ENCODE results near the gene KLK12.

The KLK12 gene, protein sequence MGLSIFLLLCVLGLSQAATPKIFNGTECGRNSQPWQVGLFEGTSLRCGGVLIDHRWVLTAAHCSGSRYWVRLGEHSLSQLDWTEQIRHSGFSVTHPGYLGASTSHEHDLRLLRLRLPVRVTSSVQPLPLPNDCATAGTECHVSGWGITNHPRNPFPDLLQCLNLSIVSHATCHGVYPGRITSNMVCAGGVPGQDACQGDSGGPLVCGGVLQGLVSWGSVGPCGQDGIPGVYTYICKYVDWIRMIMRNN

DNA sequence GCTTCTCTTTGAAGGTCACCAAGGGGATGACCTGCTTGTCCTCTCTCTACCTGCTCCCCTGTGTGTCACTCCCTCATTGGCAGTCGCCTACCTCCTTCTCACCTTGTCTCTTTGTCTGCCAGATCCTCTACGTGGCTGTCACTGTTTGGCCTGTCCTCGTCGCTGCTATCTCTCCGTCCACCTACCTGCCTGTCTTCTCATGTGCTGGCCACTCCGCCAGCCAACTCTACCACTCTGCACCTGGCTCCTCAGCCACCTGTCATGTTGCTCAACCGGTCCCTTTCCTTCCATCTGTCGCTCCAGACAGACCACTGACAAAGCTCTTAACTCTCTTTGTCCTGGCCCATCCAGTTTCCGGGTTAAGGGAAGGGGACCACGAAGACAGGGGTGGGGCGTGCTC, at the start of gene KLK12:
Gene KLK12, minus strand, starts transcription at position 299 of the 400 bp plus-strand sequence. CDS start 381 bp downstream, outside the sequence.
- Histone ChIP-seq H3K9ac (ENCODE audit: low read length in 5 of 5) (no peak within 1 kb of the TSS), H3K36me3 (ENCODE audit: control insufficient read depth in 5 of 5, insufficient read depth in 5 of 5, low read length in 5 of 5) (no peaks in the 10 kb centered on the region), H3K27me3 (ENCODE audit: control insufficient read depth in 5 of 5, insufficient read depth in 4 of 5, low read length in 5 of 5) (peaks cover 10 to 21% (median 20%) of the 10 kb centered on the region in 5 donors), H3K4me1 (ENCODE audit: control insufficient read depth in 5 of 5, insufficient read depth in 5 of 5, low read length in 5 of 5) (no peaks in the 10 kb centered on the region), H3K9me3 (ENCODE audit: control insufficient read depth in 5 of 5, low read length in 5 of 5) (no peaks in the 10 kb centered on the region), H3K4me3 (ENCODE audit: low read depth in 1 of 5, low read length in 5 of 5) (no peak within 1 kb of the TSS), H3K27ac (ENCODE audit: low read depth, low read length) (no peak within 1 kb of the TSS)

DNA sequence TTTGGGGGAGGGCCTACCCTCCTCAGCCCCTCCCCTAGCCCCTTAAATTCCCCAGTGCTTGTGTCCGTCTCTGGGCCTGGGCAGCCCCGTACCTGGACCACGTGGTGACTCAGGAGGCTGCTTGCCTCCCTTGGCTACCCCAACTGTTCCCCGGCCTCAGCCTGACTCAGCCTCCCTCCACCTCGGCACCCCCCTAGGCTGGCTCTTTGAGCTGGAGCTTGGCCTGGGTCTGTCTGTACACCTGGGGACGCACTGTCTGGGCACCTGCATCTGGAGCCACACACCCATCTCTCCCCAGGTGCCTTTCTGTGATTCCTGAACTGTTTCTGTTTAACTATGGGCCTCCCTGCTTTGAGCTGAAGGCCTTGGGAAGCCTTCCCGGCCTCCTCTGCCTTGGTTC, 49.7 kb upstream of the KLK12 start:
- H3K27me3 ChIP-seq (ENCODE audit: control insufficient read depth in 5 of 5, insufficient read depth in 4 of 5, low read length in 5 of 5): peaks cover 3 to 23% (median 13%) of the 10 kb centered on the region in 5 donors
- H3K4me3 ChIP-seq (ENCODE audit: low read depth in 1 of 5, low read length in 5 of 5): no peak overlapping the region
- no peaks in the 10 kb centered on the region for H3K9me3 ChIP-seq (ENCODE audit: control insufficient read depth in 5 of 5, low read length in 5 of 5)
- H3K36me3 ChIP-seq (ENCODE audit: control insufficient read depth in 5 of 5, insufficient read depth in 5 of 5, low read length in 5 of 5): peaks cover 0 to 2% (median 0%) of the 10 kb centered on the region in 5 donors
- peaks cover 0 to 3% (median 0%) of the 10 kb centered on the region in 5 donors for H3K4me1 ChIP-seq (ENCODE audit: control insufficient read depth in 5 of 5, insufficient read depth in 5 of 5, low read length in 5 of 5)
- H3K9ac ChIP-seq (ENCODE audit: low read length in 5 of 5): no peak overlapping the region
- no peak overlapping the region for H3K27ac ChIP-seq (ENCODE audit: low read depth, low read length)

DNA sequence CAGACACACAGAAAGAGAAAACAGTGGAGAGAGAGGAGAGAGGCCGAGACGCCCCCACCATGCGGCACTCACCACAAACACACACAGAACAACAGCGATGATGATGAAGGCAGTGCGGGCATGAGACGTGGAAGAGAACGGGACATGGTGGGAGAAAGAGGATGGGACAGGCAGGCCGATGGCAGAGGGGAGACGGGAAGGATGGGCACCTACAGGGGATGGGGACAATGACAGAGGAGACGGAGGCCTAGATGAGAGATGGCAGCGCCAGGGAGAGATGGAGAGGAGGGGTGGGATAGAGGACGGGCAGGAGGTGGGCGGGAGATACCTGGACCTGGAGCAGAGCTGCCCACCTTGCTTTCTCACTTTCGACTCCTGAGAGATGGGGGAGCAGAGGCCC, 49.0 kb upstream of the KLK12 start:
- H3K9ac ChIP-seq (ENCODE audit: low read length in 5 of 5): no peak overlapping the region

DNA sequence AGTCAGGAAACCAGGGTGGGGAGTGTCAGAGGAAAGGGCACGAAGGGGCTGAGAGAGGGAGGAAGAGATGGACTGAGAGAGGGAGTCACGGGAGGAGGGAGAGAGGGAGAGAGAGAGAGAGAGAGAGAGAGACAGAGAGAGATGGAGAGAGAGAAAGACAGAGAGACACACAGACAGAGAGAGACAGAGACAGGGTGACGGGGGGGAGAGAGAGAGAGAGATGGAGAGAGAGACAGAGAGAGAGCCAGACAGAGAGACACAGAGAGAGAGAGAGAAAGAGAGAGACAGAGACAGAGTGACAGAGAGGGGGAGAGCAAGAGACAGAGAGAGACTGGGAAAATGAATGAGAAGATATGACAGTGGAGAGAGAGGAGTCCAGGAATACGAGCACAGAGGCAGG, 48.4 kb upstream of the KLK12 start:
- no peak overlapping the region for H3K27ac ChIP-seq (ENCODE audit: low read depth, low read length)
- H3K9ac ChIP-seq (ENCODE audit: low read length in 5 of 5): no peak overlapping the region
- no peaks in the 10 kb centered on the region for H3K9me3 ChIP-seq (ENCODE audit: control insufficient read depth in 5 of 5, low read length in 5 of 5)
- no peak overlapping the region for H3K4me3 ChIP-seq (ENCODE audit: low read depth in 1 of 5, low read length in 5 of 5)
- peaks cover 0 to 2% (median 0%) of the 10 kb centered on the region in 5 donors for H3K36me3 ChIP-seq (ENCODE audit: control insufficient read depth in 5 of 5, insufficient read depth in 5 of 5, low read length in 5 of 5)
- H3K27me3 ChIP-seq (ENCODE audit: control insufficient read depth in 5 of 5, insufficient read depth in 4 of 5, low read length in 5 of 5): peaks cover 3 to 24% (median 13%) of the 10 kb centered on the region in 5 donors
- H3K4me1 ChIP-seq (ENCODE audit: control insufficient read depth in 5 of 5, insufficient read depth in 5 of 5, low read length in 5 of 5): peaks cover 0 to 4% (median 0%) of the 10 kb centered on the region in 5 donors

More for the DNA sequence above, 49.0 kb upstream of the KLK12 start:
- peaks cover 0 to 2% (median 0%) of the 10 kb centered on the region in 5 donors for H3K36me3 ChIP-seq (ENCODE audit: control insufficient read depth in 5 of 5, insufficient read depth in 5 of 5, low read length in 5 of 5)
- peaks cover 0 to 4% (median 0%) of the 10 kb centered on the region in 5 donors for H3K4me1 ChIP-seq (ENCODE audit: control insufficient read depth in 5 of 5, insufficient read depth in 5 of 5, low read length in 5 of 5)
- no peaks in the 10 kb centered on the region for H3K9me3 ChIP-seq (ENCODE audit: control insufficient read depth in 5 of 5, low read length in 5 of 5)
- H3K27me3 ChIP-seq (ENCODE audit: control insufficient read depth in 5 of 5, insufficient read depth in 4 of 5, low read length in 5 of 5): peaks cover 3 to 20% (median 13%) of the 10 kb centered on the region in 5 donors
- no peak overlapping the region for H3K27ac ChIP-seq (ENCODE audit: low read depth, low read length)
- no peak overlapping the region for H3K4me3 ChIP-seq (ENCODE audit: low read depth in 1 of 5, low read length in 5 of 5)

DNA sequence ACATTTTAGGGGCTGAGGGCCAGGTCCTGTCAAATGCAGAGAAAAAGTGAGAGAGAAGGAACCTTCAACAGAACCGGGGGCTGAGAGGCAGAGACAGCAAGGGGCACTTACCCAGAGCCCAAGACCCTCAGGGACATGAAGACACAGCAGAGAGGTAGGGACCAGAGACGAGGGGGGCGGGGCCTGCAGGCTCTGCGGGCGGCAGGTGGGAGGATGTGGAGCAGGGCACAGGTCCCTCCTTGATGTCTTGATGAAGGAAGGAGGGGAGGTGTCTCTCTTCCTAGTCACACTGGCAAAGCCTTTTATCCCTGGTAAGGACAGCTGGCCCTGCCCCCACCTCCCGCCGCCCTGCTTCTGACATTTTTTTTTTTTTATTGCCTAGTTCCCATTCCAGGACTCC, 47.8 kb upstream of the KLK12 start, which contains the start of gene KLK14:
Gene KLK14, minus strand, starts transcription at position 277 of the 400 bp plus-strand sequence. Its CDS starts 273 bp downstream, at position 4.
- Histone ChIP-seq H3K36me3 (ENCODE audit: control insufficient read depth in 5 of 5, insufficient read depth in 5 of 5, low read length in 5 of 5) (peaks cover 0 to 2% (median 0%) of the 10 kb centered on the region in 5 donors), H3K4me3 (ENCODE audit: low read depth in 1 of 5, low read length in 5 of 5) (no peak within 1 kb of the TSS), H3K9me3 (ENCODE audit: control insufficient read depth in 5 of 5, low read length in 5 of 5) (no peaks in the 10 kb centered on the region), H3K9ac (ENCODE audit: low read length in 5 of 5) (no peak within 1 kb of the TSS), H3K4me1 (ENCODE audit: control insufficient read depth in 5 of 5, insufficient read depth in 5 of 5, low read length in 5 of 5) (peaks cover 0 to 4% (median 0%) of the 10 kb centered on the region in 5 donors), H3K27ac (ENCODE audit: low read depth, low read length) (no peak within 1 kb of the TSS), H3K27me3 (ENCODE audit: control insufficient read depth in 5 of 5, insufficient read depth in 4 of 5, low read length in 5 of 5) (peaks cover 3 to 24% (median 13%) of the 10 kb centered on the region in 5 donors)

DNA sequence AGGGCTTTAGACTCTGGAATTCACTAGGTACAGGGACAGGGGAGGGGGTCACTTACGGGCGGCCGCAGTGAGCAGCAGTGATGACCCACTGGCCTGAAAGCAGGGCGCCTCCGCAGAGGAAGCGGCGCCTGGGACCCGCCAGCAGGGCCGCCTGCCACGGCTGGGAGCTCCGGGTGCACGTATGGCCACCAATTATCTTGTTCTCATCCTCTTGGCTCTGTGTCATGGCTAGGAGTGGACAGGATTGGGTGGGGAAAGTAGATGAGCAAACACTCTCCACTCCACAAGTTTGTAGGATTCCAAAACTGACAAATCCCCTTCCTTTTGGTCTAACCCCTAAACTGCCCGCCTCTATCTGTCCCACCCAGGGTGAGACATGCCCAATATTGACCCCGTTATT, 46.7 kb upstream of the KLK12 start:
- H3K9me3 ChIP-seq (ENCODE audit: control insufficient read depth in 5 of 5, low read length in 5 of 5): no peaks in the 10 kb centered on the region
- H3K4me1 ChIP-seq (ENCODE audit: control insufficient read depth in 5 of 5, insufficient read depth in 5 of 5, low read length in 5 of 5): peaks cover 0 to 4% (median 0%) of the 10 kb centered on the region in 5 donors
- H3K27me3 ChIP-seq (ENCODE audit: control insufficient read depth in 5 of 5, insufficient read depth in 4 of 5, low read length in 5 of 5): peaks cover 3 to 21% (median 15%) of the 10 kb centered on the region in 5 donors

DNA sequence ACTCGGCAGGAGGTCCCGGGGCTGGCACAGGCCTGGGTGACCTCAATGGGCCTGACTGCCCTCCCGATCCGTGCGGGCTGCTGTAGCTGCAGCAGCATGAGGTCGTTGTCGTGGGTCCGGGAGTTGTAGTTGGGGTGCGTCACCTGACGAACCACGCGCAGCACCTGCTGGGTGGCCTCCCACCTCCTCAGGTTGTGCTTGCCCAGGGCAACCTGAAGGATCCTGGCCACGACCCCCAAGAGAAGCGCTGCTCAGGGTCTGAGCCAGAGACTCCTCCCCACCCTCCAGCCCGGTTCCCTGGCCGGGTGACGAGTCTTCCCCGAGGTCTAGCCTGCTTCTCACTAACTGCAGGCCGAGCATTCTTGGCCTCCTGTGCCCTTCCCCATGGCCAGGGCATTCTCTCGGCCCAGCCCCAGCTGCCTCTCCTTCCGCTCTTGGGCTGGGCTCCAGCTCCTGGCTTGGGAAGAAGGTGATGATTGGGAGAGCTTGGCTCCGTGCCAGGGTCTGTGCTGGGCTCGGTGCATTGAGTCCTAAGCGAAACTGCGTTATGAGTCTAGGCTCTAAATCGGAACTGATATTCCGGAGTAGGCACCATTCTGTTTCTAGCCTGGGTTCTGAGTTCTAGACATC, 44.8 kb upstream of the KLK12 start:
- no peak overlapping the region for H3K27ac ChIP-seq (ENCODE audit: low read depth, low read length)
- no peak overlapping the region for H3K4me3 ChIP-seq (ENCODE audit: low read depth in 1 of 5, low read length in 5 of 5)
- H3K36me3 ChIP-seq (ENCODE audit: control insufficient read depth in 5 of 5, insufficient read depth in 5 of 5, low read length in 5 of 5): no peaks in the 10 kb centered on the region
- peaks cover 0 to 2% (median 0%) of the 10 kb centered on the region in 5 donors for H3K9me3 ChIP-seq (ENCODE audit: control insufficient read depth in 5 of 5, low read length in 5 of 5)
- peaks cover 0 to 4% (median 0%) of the 10 kb centered on the region in 5 donors for H3K4me1 ChIP-seq (ENCODE audit: control insufficient read depth in 5 of 5, insufficient read depth in 5 of 5, low read length in 5 of 5)
- peaks cover 8 to 19% (median 15%) of the 10 kb centered on the region in 5 donors for H3K27me3 ChIP-seq (ENCODE audit: control insufficient read depth in 5 of 5, insufficient read depth in 4 of 5, low read length in 5 of 5)
- H3K9ac ChIP-seq (ENCODE audit: low read length in 5 of 5): no peak overlapping the region

More for the DNA sequence above, 46.7 kb upstream of the KLK12 start:
- H3K36me3 ChIP-seq (ENCODE audit: control insufficient read depth in 5 of 5, insufficient read depth in 5 of 5, low read length in 5 of 5): peaks cover 0 to 2% (median 0%) of the 10 kb centered on the region in 5 donors
- H3K9ac ChIP-seq (ENCODE audit: low read length in 5 of 5): no peak overlapping the region
- no peak overlapping the region for H3K4me3 ChIP-seq (ENCODE audit: low read depth in 1 of 5, low read length in 5 of 5)
- H3K27ac ChIP-seq (ENCODE audit: low read depth, low read length): no peak overlapping the region

DNA sequence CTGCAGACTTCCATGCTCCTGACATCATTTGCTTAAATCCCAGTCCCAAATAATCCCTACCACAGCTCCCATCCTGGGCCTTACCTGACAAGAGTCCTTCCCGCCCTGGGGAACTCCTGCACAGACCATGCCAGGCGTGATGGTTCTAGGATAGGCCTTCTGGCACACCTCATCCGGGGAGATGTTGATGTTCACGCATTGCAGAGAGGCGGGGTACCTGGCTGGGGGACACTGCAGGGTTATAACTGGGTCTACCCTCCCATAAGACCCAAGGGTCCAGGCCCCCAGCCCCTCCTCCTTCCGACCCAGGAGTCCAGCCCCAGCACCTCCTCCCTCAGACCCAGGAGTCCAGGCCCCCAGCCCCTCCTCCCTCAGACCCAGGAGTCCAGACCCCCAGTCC, 43.9 kb upstream of the KLK12 start:
- Histone ChIP-seq H3K27ac (ENCODE audit: low read depth, low read length) (no peak overlapping the region), H3K27me3 (ENCODE audit: control insufficient read depth in 5 of 5, insufficient read depth in 4 of 5, low read length in 5 of 5) (peaks cover 7 to 18% (median 10%) of the 10 kb centered on the region in 5 donors), H3K4me1 (ENCODE audit: control insufficient read depth in 5 of 5, insufficient read depth in 5 of 5, low read length in 5 of 5) (peaks cover 0 to 4% (median 0%) of the 10 kb centered on the region in 5 donors), H3K36me3 (ENCODE audit: control insufficient read depth in 5 of 5, insufficient read depth in 5 of 5, low read length in 5 of 5) (no peaks in the 10 kb centered on the region), H3K9ac (ENCODE audit: low read length in 5 of 5) (no peak overlapping the region), H3K4me3 (ENCODE audit: low read depth in 1 of 5, low read length in 5 of 5) (no peak overlapping the region), H3K9me3 (ENCODE audit: control insufficient read depth in 5 of 5, low read length in 5 of 5) (peaks cover 0 to 9% (median 4%) of the 10 kb centered on the region in 5 donors)

DNA sequence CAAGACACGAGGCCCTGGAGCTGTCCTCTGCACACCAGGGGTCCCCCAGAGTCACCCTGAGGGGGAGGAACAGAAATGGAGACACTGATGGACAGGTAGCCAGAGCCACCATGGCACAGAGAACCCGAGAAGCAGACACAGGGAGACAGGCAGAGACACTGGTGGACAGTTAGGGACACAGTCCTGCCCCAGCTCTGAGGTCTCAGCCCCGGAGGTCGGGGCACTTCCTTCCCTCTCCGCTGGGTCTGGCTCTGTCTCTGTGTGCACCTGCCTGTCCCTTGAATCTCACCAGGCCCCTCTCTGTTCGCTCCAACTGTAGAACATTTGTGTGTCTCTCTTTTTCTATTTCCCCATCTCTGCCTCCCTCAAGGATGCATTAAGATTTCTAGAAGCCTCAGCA, 43.3 kb upstream of the KLK12 start:
- Histone ChIP-seq H3K4me1 (ENCODE audit: control insufficient read depth in 5 of 5, insufficient read depth in 5 of 5, low read length in 5 of 5) (peaks cover 0 to 4% (median 0%) of the 10 kb centered on the region in 5 donors), H3K9me3 (ENCODE audit: control insufficient read depth in 5 of 5, low read length in 5 of 5) (peaks cover 0 to 12% (median 4%) of the 10 kb centered on the region in 5 donors), H3K27ac (ENCODE audit: low read depth, low read length) (no peak overlapping the region), H3K27me3 (ENCODE audit: control insufficient read depth in 5 of 5, insufficient read depth in 4 of 5, low read length in 5 of 5) (peaks cover 7 to 16% (median 9%) of the 10 kb centered on the region in 5 donors), H3K9ac (ENCODE audit: low read length in 5 of 5) (no peak overlapping the region), H3K36me3 (ENCODE audit: control insufficient read depth in 5 of 5, insufficient read depth in 5 of 5, low read length in 5 of 5) (no peaks in the 10 kb centered on the region), H3K4me3 (ENCODE audit: low read depth in 1 of 5, low read length in 5 of 5) (no peak overlapping the region)

All from subcutaneous abdominal adipose tissue (tissue), 5 donors.